Adrenal gland (tissue), 12 donors: ENCODE measurements around the gene PML. TPM values are rescaled to one million over a fixed set of nuclear protein-coding genes. Genes with fewer than 3 reads are reported as not detected.

ENCODE experiments used
- DNase-seq, 7 donors: peaks; one replicate each; pipeline ENCODE4 v3.0.0-alpha.2; 2019 to 2020
- H3K27ac ChIP-seq, 5 donors: fragments of 200-600 bp; sonication (generic) in 4 of 5; 1 replicate in 3 of 5; 2 replicates in 2 of 5; pipeline versions ENCODE4 v1.5.1 to v1.8.0; 2016 to 2020; ENCODE audit warnings: mild to moderate bottlenecking in 1 of 5
- H3K27me3 ChIP-seq: fragments of 200-600 bp; 2 replicates; pipeline ENCODE4 v1.8.0; 2021
- H3K36me3 ChIP-seq, 2 donors: fragments of 200-600 bp; replicated peaks in 1 of 2; 1 replicate in 1 of 2; 2 replicates in 1 of 2; pipeline versions ENCODE4 v1.5.1 to v1.8.0; 2018 to 2022
- H3K4me1 ChIP-seq, 2 donors: fragments of 200-600 bp; replicated peaks in 1 of 2; 1 replicate in 1 of 2; 2 replicates in 1 of 2; pipeline versions ENCODE4 v1.5.1 to v1.8.0; 2018 to 2021
- H3K4me3 ChIP-seq, 4 donors: fragments of 200-600 bp; sonication (generic) in 3 of 4; one replicate each; pipeline ENCODE4 v1.5.1; 2016 to 2018
- H3K9me3 ChIP-seq, 3 donors: fragments of 200-600 bp; sonication (generic) in 1 of 3; replicated peaks in 1 of 3; 1 replicate in 2 of 3; 2 replicates in 1 of 3; pipeline versions ENCODE4 v1.5.1 to v1.8.0; 2016 to 2021
- CTCF ChIP-seq, 6 experiments: fragments of 450-650 bp in 4 of 6; fragments of 200-600 bp in 2 of 6; sonication (generic) in 1 of 6; IDR thresholded peaks; 1 replicate in 5 of 6; 2 replicates in 1 of 6; pipeline versions ENCODE4 v1.5.1 to v1.8.0; 2016 to 2021; ENCODE audit warnings: antibody characterized with exemption in 6 of 6, mild to moderate bottlenecking in 2 of 6, moderate library complexity in 1 of 6
- POLR2A ChIP-seq, 2 donors: fragments of 450-650 bp; IDR thresholded peaks; one replicate each; pipeline ENCODE4 v1.6.1; 2017; ENCODE audit warnings: antibody characterized with exemption in 2 of 2, mild to moderate bottlenecking in 2 of 2, moderate library complexity in 1 of 2
- WGBS, 4 donors: extraction: QIAGEN DNeasy Blood & Tissue Kit in 2 of 4; methylation state at CpG; one replicate each; pipeline versions ENCODE4 v1.1.5 to v1.1.7; 2013 to 2017; 5-methylcytosine and 5-hydroxymethylcytosine counted together
- intact Hi-C, 2 donors: fragments of 100-400 bp; cut with DNase I; formaldehyde crosslinking; loops; one replicate each; pipeline versions ENCODE4 v1.14.1 to v1.15.0; 2022 to 2023
- polyA plus RNA-seq, 3 donors: library from polyadenylated mRNA; stranded (reverse); fragments of 200-250 nt in 2 of 3; fragments of 350-450 nt in 1 of 3; fragmentation: Illumina TruSeq in 1 of 3; extraction: RNeasy Lipid Tissue Mini Kit (QIAGEN cat#74804) in 1 of 3; gene quantifications; one replicate each; pipeline ENCODE4 v1.2.3, GENCODE V29; 2013 to 2014
- total RNA-seq, 9 donors: library from RNA; depleted of rRNA in 4 of 9; stranded (reverse); fragments of >200 nt in 4 of 9; fragments of 120-200 nt in 1 of 9; fragmentation: NEBNext Ultra II Directional in 1 of 9; extraction: Animal tissue kit (Norgen Biotek cat#: 25700) in 1 of 9; gene quantifications; one replicate each; pipeline versions ENCODE4 v1.1.0 to v1.2.4, GENCODE V29; 2013 to 2023
- donor health status: healthy with polysubstance abuse.
- donor health status: Bipolar disorder and iron deficiency.
- donor health status: DM: yes; HTN: yes; CAD: no.
- donor health status: DM: no; HTN: no; CAD: no.
- donor health status: DM: no; HTN: no; CAD: no.
- donor health status: DM: yes; HTN: yes; CAD: no.

PML gene
- total and polyA plus RNA-seq, 12 donors: 7.0 to 103 (median 58.7) TPM

GRCh38 chr15:73983773-73984172, 10.7 kb upstream of the PML start:
- Histone ChIP-seq H3K27ac (peak overlapping the region; percentile 40 to 95 (median 89)), H3K4me1 (peaks cover 40 to 68% of the 10 kb centered on the region in 2 donors), H3K4me3 (no peak overlapping the region), H3K36me3 (no peaks in the 10 kb centered on the region), H3K27me3 (no peaks in the 10 kb centered on the region), H3K9me3 (no peaks in the 10 kb centered on the region)
- TF ChIP-seq POLR2A (IDR thresholded peaks at IDR 0.05) (no peak), CTCF (IDR thresholded peaks at IDR 0.05) (no peak)
- intact Hi-C loops: loop anchor here in 1 of 2 donors (5.0 kb wide), 1 partner anchor 74 kb away; no protein-coding TSS in a partner anchor
- 63 to 81% (median 68%) methylated on average over 5 to 9 of the region's 9 CpGs for WGBS, 4 donors
- peak in 3 of 7 donors; percentile 30 to 55 (median 55) for DNase-seq

- intact Hi-C loops: loop anchor here in 1 of 2 donors (5.0 kb wide), 1 partner anchor 73 kb away; no protein-coding TSS in a partner anchor
Observed at GRCh38 chr15:73984208-73984979, 10.1 kb upstream of the PML start.

GRCh38 chr15:73985101-73985873, 9.2 kb upstream of the PML start:
- peak in 1 of 7 donors; percentile 50 for DNase-seq
- TF ChIP-seq CTCF (IDR thresholded peaks at IDR 0.05) (no peak), POLR2A (IDR thresholded peaks at IDR 0.05) (no peak)
- intact Hi-C loops: no loop called here
- Histone ChIP-seq H3K36me3 (no peaks in the 10 kb centered on the region), H3K4me3 (no peak overlapping the region), H3K27ac (peak overlapping the region in 1 of 5 donors; percentile 94), H3K27me3 (no peaks in the 10 kb centered on the region), H3K4me1 (peaks cover 56 to 83% of the 10 kb centered on the region in 2 donors), H3K9me3 (no peaks in the 10 kb centered on the region)
- 80 to 86% (median 82%) methylated on average over 12 to 13 of the region's 13 CpGs for WGBS, 4 donors

More at GRCh38 chr15:73984208-73984979, 10.1 kb upstream of the PML start:
- TF ChIP-seq CTCF (IDR thresholded peaks at IDR 0.05): no peak
- TF ChIP-seq POLR2A (IDR thresholded peaks at IDR 0.05): no peak
- Histone ChIP-seq H3K4me3 (no peak overlapping the region), H3K4me1 (peaks cover 47 to 74% of the 10 kb centered on the region in 2 donors), H3K36me3 (no peaks in the 10 kb centered on the region), H3K9me3 (no peaks in the 10 kb centered on the region), H3K27ac (peak overlapping the region in 2 of 5 donors; percentile 94 to 95), H3K27me3 (no peaks in the 10 kb centered on the region)
- WGBS, 4 donors: 75 to 82% (median 77%) methylated on average over 11 to 13 of the region's 13 CpGs
- DNase-seq: peak in 1 of 7 donors; percentile 50
